Measurements from ENCODE around the gene MCUR1.
A peak's percentile ranks its signal among the peaks of the same experiment; 100 is the strongest.

The MCUR1 gene

GRCh38 chr6:13763740-13764381 is 50.5 kb downstream of the MCUR1 start:
- H3K4me3 ChIP-seq (ENCODE audit: low read depth, low read length) = no peak overlapping the region
- DNase-seq (ENCODE audit: low read depth, low spot score) = no peak
- CTCF ChIA-PET = interaction anchor here (0.8 to 0.9 kb wide), 2 partner anchors 31 to 52 kb away, joined by 3 to 4 read pairs; partner anchors contain the start of gene RANBP9
- POLR2A ChIA-PET = no interaction called here
- TF ChIP-seq CTCF (IDR thresholded peaks at IDR 0.05; ENCODE audit: insufficient read depth, low read length, missing control alignments) = no peak

- ChIA-PET CTCF (interaction anchor here (0.9 to 2.1 kb wide), 4 partner anchors 32 to 304 kb away, joined by 3 to 5 read pairs (median 4); partner anchors contain the start of genes NOL7 and SIRT5), POLR2A (interaction anchor here (0.6 kb wide), 1 partner anchor 155 kb away, joined by 6 read pairs; no protein-coding TSS in a partner anchor)
- no peak for TF ChIP-seq CTCF (IDR thresholded peaks at IDR 0.05; ENCODE audit: insufficient read depth, low read length, missing control alignments)
- no peak overlapping the region for H3K4me3 ChIP-seq (ENCODE audit: low read depth, low read length)
- peak; percentile 96 for DNase-seq (ENCODE audit: low read depth, low spot score)
Measured at GRCh38 chr6:13762611-13763441, 51.5 kb downstream of the MCUR1 start.

- DNase-seq (ENCODE audit: low read depth, low spot score) = no peak
- no peak overlapping the region for H3K4me3 ChIP-seq (ENCODE audit: low read depth, low read length)
- no peak for TF ChIP-seq CTCF (IDR thresholded peaks at IDR 0.05; ENCODE audit: insufficient read depth, low read length, missing control alignments)
- ChIA-PET POLR2A (no interaction called here), CTCF (interaction anchor here (0.6 to 2.1 kb wide), 2 partner anchors 146 to 186 kb away, joined by 3 to 5 read pairs; partner anchors contain the start of genes NOL7 and SIRT5)
Measured at GRCh38 chr6:13761361-13762036, 52.9 kb downstream of the MCUR1 start.

GRCh38 chr6:13760307-13761304 is 53.8 kb downstream of the MCUR1 start:
- ChIA-PET CTCF (no interaction called here), POLR2A (no interaction called here)
- no peak overlapping the region for H3K4me3 ChIP-seq (ENCODE audit: low read depth, low read length)
- TF ChIP-seq CTCF (IDR thresholded peaks at IDR 0.05; ENCODE audit: insufficient read depth, low read length, missing control alignments) = no peak
- no peak for DNase-seq (ENCODE audit: low read depth, low spot score)

GRCh38 chr6:13759025-13759424 is 55.3 kb downstream of the MCUR1 start:
- no peak overlapping the region for H3K4me3 ChIP-seq (ENCODE audit: low read depth, low read length)
- ChIA-PET CTCF (interaction anchor here (0.7 kb wide), 1 partner anchor 38 kb away, joined by 4 read pairs; no protein-coding TSS in a partner anchor), POLR2A (no interaction called here)
- TF ChIP-seq CTCF (IDR thresholded peaks at IDR 0.05; ENCODE audit: insufficient read depth, low read length, missing control alignments) = no peak
- no peak for DNase-seq (ENCODE audit: low read depth, low spot score)

Measured in AG04449 (cell line).